CD8-positive, alpha-beta memory T cell (primary cell): ENCODE measurements around the gene MPZL2. TPM values are rescaled to one million over a fixed set of nuclear protein-coding genes. Genes with fewer than 3 reads are reported as not detected.

ENCODE experiments used
- CTCF ChIA-PET: fragments of 350-600 bp; sonication (Branson Sonifier 250); formaldehyde crosslinking; loops from one replicate; lab custom pipeline; 2021; ENCODE audit warnings: antibody characterized with exemption; lab: Charles Lee
- POLR2A ChIA-PET: fragments of 350-600 bp; sonication (Branson Sonifier 250); formaldehyde crosslinking; loops from one replicate; lab custom pipeline; 2021; ENCODE audit warnings: antibody characterized with exemption; lab: Charles Lee
- DNase-seq, 5 donors: peaks; one replicate each; pipeline versions ENCODE4 v3.0.0 to v3.0.0-alpha.2; 2020 to 2022; ENCODE audit warnings: mixed read lengths in 1 of 5
- H3K27ac ChIP-seq: one replicate; pipeline ENCODE4 v1.7.0; 2013; ENCODE audit warnings: low read depth, mild to moderate bottlenecking, low read length, moderate library complexity
- H3K27me3 ChIP-seq: 2 replicates; pipeline ENCODE4 v1.7.0; 2013; ENCODE audit warnings: low read length, mild to moderate bottlenecking; ENCODE audit not compliant: insufficient read depth, poor library complexity, severe bottlenecking
- H3K36me3 ChIP-seq: 2 replicates; pipeline ENCODE4 v1.7.0; 2013; ENCODE audit warnings: mild to moderate bottlenecking, low read length, moderate library complexity; ENCODE audit not compliant: insufficient read depth
- H3K4me1 ChIP-seq: 2 replicates; pipeline ENCODE4 v1.7.0; 2013; ENCODE audit warnings: mild to moderate bottlenecking, low read length, moderate library complexity; ENCODE audit not compliant: insufficient read depth
- H3K4me3 ChIP-seq: 2 replicates; pipeline ENCODE4 v1.7.0; 2013; ENCODE audit warnings: mild to moderate bottlenecking, low read length
- H3K9me3 ChIP-seq: 2 replicates; pipeline ENCODE4 v1.7.0; 2013; ENCODE audit warnings: mild to moderate bottlenecking, low read length
- H3K27ac Mint-ChIP-seq, 8 donors: one replicate each; pipeline ENCODE4 v1.8.0; 2020 to 2021; ENCODE audit warnings: mixed read lengths in 8 of 8, mild to moderate bottlenecking in 6 of 8, inconsistent platforms in 3 of 8, moderate library complexity in 3 of 8
- H3K27me3 Mint-ChIP-seq, 2 donors: one replicate each; pipeline ENCODE4 v1.8.0; 2020 to 2021; ENCODE audit warnings: mixed read lengths in 2 of 2, mild to moderate bottlenecking in 1 of 2, moderate library complexity in 1 of 2
- H3K36me3 Mint-ChIP-seq, 3 donors: one replicate each; pipeline ENCODE4 v1.8.0; 2020 to 2021; ENCODE audit warnings: mixed read lengths in 3 of 3, inconsistent platforms in 1 of 3, mild to moderate bottlenecking in 1 of 3
- H3K4me1 Mint-ChIP-seq, 3 donors: one replicate each; pipeline ENCODE4 v1.8.0; 2020 to 2021; ENCODE audit warnings: mixed read lengths in 3 of 3, inconsistent platforms in 1 of 3, mild to moderate bottlenecking in 1 of 3
- H3K4me3 Mint-ChIP-seq, 7 donors: one replicate each; pipeline ENCODE4 v1.8.0; 2020 to 2021; ENCODE audit warnings: mixed read lengths in 7 of 7, mild to moderate bottlenecking in 6 of 7, moderate library complexity in 4 of 7, inconsistent platforms in 2 of 7
- H3K9me3 Mint-ChIP-seq, 5 donors: one replicate each; pipeline ENCODE4 v1.8.0; 2020 to 2022; ENCODE audit warnings: mixed read lengths in 5 of 5, mild to moderate bottlenecking in 3 of 5, moderate library complexity in 2 of 5, inconsistent platforms in 1 of 5
- polyA plus RNA-seq: library from polyadenylated mRNA; unstranded; fragments of 300-500 nt; fragmentation: Illumina TruSeq; gene quantifications from one replicate; pipeline ENCODE4 v1.2.3, GENCODE V29; 2021
- total RNA-seq, 2 experiments: library from RNA; stranded (reverse); gene quantifications; one replicate each; pipeline ENCODE4 v1.2.3, GENCODE V29; 2021

Gene MPZL2
- total and polyA plus RNA-seq, 3 experiments from 2014 or later, result 0.36 to 5.5 (median 4.5) TPM

GRCh38 chr11:118226781-118227180, 37.3 kb downstream of the MPZL2 start:
- Histone ChIP-seq H3K9me3 (no peaks in the 10 kb centered on the region), H3K4me1 (peaks cover 81% of the 10 kb centered on the region), H3K4me3 (peak overlapping the region; percentile 24), H3K27me3 (no peaks in the 10 kb centered on the region), H3K27ac (no peak overlapping the region), H3K36me3 (no peaks in the 10 kb centered on the region)
- Mint-ChIP-seq H3K36me3 (peaks cover 4 to 52% (median 5%) of the 10 kb centered on the region in 3 donors), H3K9me3 (no peaks in the 10 kb centered on the region), H3K4me3 (peak overlapping the region in 5 of 7 donors; percentile 50 to 89 (median 70)), H3K27ac (peak overlapping the region in 3 of 8 donors; percentile 78 to 97 (median 97)), H3K27me3 (no peaks in the 10 kb centered on the region), H3K4me1 (peaks cover 0 to 57% (median 21%) of the 10 kb centered on the region in 3 donors)
- no peak for DNase-seq
- CTCF ChIA-PET, result interaction anchor here (0.8 to 5.4 kb wide), 14 partner anchors 10 to 77 kb away, joined by 3 to 19 read pairs (median 4); partner anchors contain the start of gene CD3E
- POLR2A ChIA-PET, result interaction anchor here (0.6 to 4.1 kb wide), 10 partner anchors 12 to 120 kb away, joined by 3 to 27 read pairs (median 4); partner anchors contain the start of gene MPZL3

GRCh38 chr11:118226296-118226695, 37.8 kb downstream of the MPZL2 start:
- CTCF ChIA-PET, result interaction anchor here (1.0 to 5.4 kb wide), 11 partner anchors 11 to 65 kb away, joined by 3 to 19 read pairs (median 4); no protein-coding TSS in a partner anchor
- DNase-seq, result no peak
- POLR2A ChIA-PET, result interaction anchor here (0.7 to 4.1 kb wide), 7 partner anchors 15 to 114 kb away, joined by 3 to 27 read pairs (median 8); partner anchors contain the start of gene MPZL3
- H3K36me3 ChIP-seq, result no peaks in the 10 kb centered on the region
- Mint-ChIP-seq H3K9me3 (no peaks in the 10 kb centered on the region), H3K27ac (peak overlapping the region in 3 of 8 donors; percentile 78 to 97 (median 97)), H3K36me3 (peaks cover 4 to 55% (median 5%) of the 10 kb centered on the region in 3 donors), H3K4me1 (peaks cover 0 to 62% (median 26%) of the 10 kb centered on the region in 3 donors), H3K4me3 (peak overlapping the region in 5 of 7 donors; percentile 50 to 89 (median 70)), H3K27me3 (no peaks in the 10 kb centered on the region)
- no peak overlapping the region for H3K27ac ChIP-seq
- peaks cover 85% of the 10 kb centered on the region for H3K4me1 ChIP-seq
- no peaks in the 10 kb centered on the region for H3K9me3 ChIP-seq
- H3K4me3 ChIP-seq, result peak overlapping the region; percentile 24
- no peaks in the 10 kb centered on the region for H3K27me3 ChIP-seq

GRCh38 chr11:118224511-118225188, 39.4 kb downstream of the MPZL2 start, which contains the start of gene JAML:
TSS of gene JAML (minus strand) at chr11:118225011. CDS start at chr11:118214866, 10,145 bp downstream.
- H3K4me1 Mint-ChIP-seq, result peaks cover 0 to 77% (median 43%) of the 10 kb centered on the region in 3 donors
- ChIA-PET POLR2A (interaction anchor here (0.5 to 4.1 kb wide), 12 partner anchors 11 to 211 kb away, joined by 3 to 27 read pairs (median 4); partner anchors contain the start of genes CD3D, KMT2A, MPZL3 and UBE4A), CTCF (interaction anchor here (0.7 to 5.4 kb wide), 13 partner anchors 9 to 129 kb away, joined by 3 to 19 read pairs (median 4); partner anchors contain the start of gene CD3D)
- Histone ChIP-seq H3K9me3 (no peaks in the 10 kb centered on the region), H3K27me3 (no peaks in the 10 kb centered on the region), H3K36me3 (no peaks in the 10 kb centered on the region), H3K4me1 (peaks cover 86% of the 10 kb centered on the region), H3K4me3 (peak within 1 kb of the TSS; percentile 76), H3K27ac (peak within 1 kb of the TSS; percentile 61)
- H3K9me3 Mint-ChIP-seq, result no peaks in the 10 kb centered on the region
- peak within 1 kb of the TSS in 7 of 8 donors; percentile 76 to 96 (median 95) for H3K27ac Mint-ChIP-seq
- DNase-seq, result peak; percentile 31 to 84 (median 75)
- H3K36me3 Mint-ChIP-seq, result peaks cover 4 to 64% (median 5%) of the 10 kb centered on the region in 3 donors
- H3K4me3 Mint-ChIP-seq, result peak within 1 kb of the TSS; percentile 84 to 94 (median 90)
- H3K27me3 Mint-ChIP-seq, result no peaks in the 10 kb centered on the region

GRCh38 chr11:118223992-118224391, 40.1 kb downstream of the MPZL2 start:
- peaks cover 0 to 83% (median 49%) of the 10 kb centered on the region in 3 donors for H3K4me1 Mint-ChIP-seq
- no peaks in the 10 kb centered on the region for H3K9me3 ChIP-seq
- no peaks in the 10 kb centered on the region for H3K27me3 ChIP-seq
- H3K27ac Mint-ChIP-seq, result peak overlapping the region in 7 of 8 donors; percentile 76 to 96 (median 95)
- H3K4me1 ChIP-seq, result peaks cover 86% of the 10 kb centered on the region
- no peaks in the 10 kb centered on the region for H3K36me3 ChIP-seq
- H3K4me3 ChIP-seq, result peak overlapping the region; percentile 76
- ChIA-PET CTCF (interaction anchor here (1.0 to 5.4 kb wide), 10 partner anchors 8 to 129 kb away, joined by 3 to 19 read pairs (median 4); partner anchors contain the start of gene CD3D), POLR2A (interaction anchor here (0.6 to 4.1 kb wide), 10 partner anchors 10 to 476 kb away, joined by 3 to 27 read pairs (median 4); partner anchors contain the start of genes CD3D, KMT2A, MPZL3 and UBE4A)
- DNase-seq, result peak in 3 of 5 donors; percentile 33 to 60 (median 39)
- H3K27ac ChIP-seq, result peak overlapping the region; percentile 61
- H3K4me3 Mint-ChIP-seq, result peak overlapping the region; percentile 84 to 94 (median 90)
- no peaks in the 10 kb centered on the region for H3K9me3 Mint-ChIP-seq
- H3K36me3 Mint-ChIP-seq, result peaks cover 3 to 64% (median 4%) of the 10 kb centered on the region in 3 donors
- H3K27me3 Mint-ChIP-seq, result no peaks in the 10 kb centered on the region

- Histone ChIP-seq H3K36me3 (no peaks in the 10 kb centered on the region), H3K27me3 (no peaks in the 10 kb centered on the region), H3K27ac (peak overlapping the region; percentile 61), H3K4me3 (peak overlapping the region; percentile 76), H3K9me3 (no peaks in the 10 kb centered on the region), H3K4me1 (peaks cover 85% of the 10 kb centered on the region)
- peak overlapping the region; percentile 84 to 94 (median 90) for H3K4me3 Mint-ChIP-seq
- ChIA-PET POLR2A (interaction anchor here (0.6 to 1.6 kb wide), 5 partner anchors 9 to 476 kb away, joined by 3 to 11 read pairs (median 4); partner anchors contain the start of genes KMT2A and MPZL3), CTCF (interaction anchor here (1.2 to 5.4 kb wide), 4 partner anchors 21 to 130 kb away, joined by 4 to 19 read pairs (median 10); no protein-coding TSS in a partner anchor)
- peaks cover 0 to 86% (median 54%) of the 10 kb centered on the region in 3 donors for H3K4me1 Mint-ChIP-seq
- no peaks in the 10 kb centered on the region for H3K27me3 Mint-ChIP-seq
- peak in 1 of 5 donors; percentile 40 for DNase-seq
- H3K36me3 Mint-ChIP-seq, result peaks cover 3 to 66% (median 4%) of the 10 kb centered on the region in 3 donors
- H3K27ac Mint-ChIP-seq, result peak overlapping the region in 7 of 8 donors; percentile 76 to 96 (median 95)
- H3K9me3 Mint-ChIP-seq, result no peaks in the 10 kb centered on the region
Observed at GRCh38 chr11:118223570-118223969, 40.5 kb downstream of the MPZL2 start.

GRCh38 chr11:118222437-118222836, 41.7 kb downstream of the MPZL2 start:
- DNase-seq, result no peak
- no peaks in the 10 kb centered on the region for H3K9me3 ChIP-seq
- Mint-ChIP-seq H3K27ac (peak overlapping the region in 7 of 8 donors; percentile 76 to 98 (median 93)), H3K9me3 (no peaks in the 10 kb centered on the region), H3K36me3 (peaks cover 2 to 64% (median 4%) of the 10 kb centered on the region in 3 donors), H3K4me1 (peaks cover 0 to 86% (median 65%) of the 10 kb centered on the region in 3 donors), H3K27me3 (no peaks in the 10 kb centered on the region), H3K4me3 (peak overlapping the region; percentile 69 to 94 (median 90))
- ChIA-PET CTCF (interaction anchor here (0.8 to 5.4 kb wide), 4 partner anchors 20 to 38 kb away, joined by 3 to 19 read pairs (median 6); no protein-coding TSS in a partner anchor), POLR2A (interaction anchor here (0.6 to 1.2 kb wide), 3 partner anchors 14 to 30 kb away, joined by 3 read pairs; partner anchors contain the start of gene MPZL3)
- H3K4me1 ChIP-seq, result peaks cover 85% of the 10 kb centered on the region
- H3K4me3 ChIP-seq, result no peak overlapping the region
- no peaks in the 10 kb centered on the region for H3K36me3 ChIP-seq
- no peaks in the 10 kb centered on the region for H3K27me3 ChIP-seq
- H3K27ac ChIP-seq, result no peak overlapping the region

- peaks cover 0 to 86% (median 75%) of the 10 kb centered on the region in 3 donors for H3K4me1 Mint-ChIP-seq
- Histone ChIP-seq H3K36me3 (no peaks in the 10 kb centered on the region), H3K9me3 (no peaks in the 10 kb centered on the region), H3K27ac (no peak overlapping the region), H3K4me3 (no peak overlapping the region), H3K27me3 (no peaks in the 10 kb centered on the region), H3K4me1 (peaks cover 85% of the 10 kb centered on the region)
- H3K9me3 Mint-ChIP-seq, result no peaks in the 10 kb centered on the region
- POLR2A ChIA-PET, result interaction anchor here (1.2 kb wide), 1 partner anchor 19 kb away, joined by 3 read pairs; no protein-coding TSS in a partner anchor
- peak overlapping the region in 7 of 8 donors; percentile 7 to 98 (median 95) for H3K27ac Mint-ChIP-seq
- H3K27me3 Mint-ChIP-seq, result no peaks in the 10 kb centered on the region
- H3K4me3 Mint-ChIP-seq, result peak overlapping the region; percentile 69 to 94 (median 90)
- H3K36me3 Mint-ChIP-seq, result peaks cover 0 to 61% (median under 1%) of the 10 kb centered on the region in 3 donors
- DNase-seq, result no peak
- CTCF ChIA-PET, result interaction anchor here (0.8 to 1.3 kb wide), 4 partner anchors 10 to 131 kb away, joined by 3 read pairs; no protein-coding TSS in a partner anchor
Observed at GRCh38 chr11:118221419-118221818, 42.7 kb downstream of the MPZL2 start.
